GM20000 (cell line): ENCODE results near the gene CACNG7.
"Not testable (repeated sequence)": the region's sequence is repeated elsewhere in the genome, so short reads cannot be mapped to it uniquely, and the experiment has no call there.

ENCODE experiments used
- DNase-seq: peaks from one replicate; pipeline ENCODE4 v3.0.0; 2012; ENCODE audit warnings: low spot score
- CTCF ChIP-seq: IDR thresholded peaks from 2 replicates; pipeline ENCODE4 v1.5.1; 2012; ENCODE audit warnings: mild to moderate bottlenecking, control low read depth; ENCODE audit errors: extremely low read depth, missing control alignments

Gene CACNG7

GRCh38 chr19:53945998-53946397 is 36.9 kb downstream of the CACNG7 start:
- TF ChIP-seq CTCF = no peak
- DNase-seq = no peak

- DNase-seq = no peak
- no peak for TF ChIP-seq CTCF
Observed at GRCh38 chr19:53947624-53948023, 38.5 kb downstream of the CACNG7 start.

- DNase-seq = not testable (repeated sequence)
Observed at GRCh38 chr19:53948611-53949010, 39.5 kb downstream of the CACNG7 start.

GRCh38 chr19:53951436-53951835 is 42.4 kb downstream of the CACNG7 start:
- DNase-seq = no peak
- no peak for TF ChIP-seq CTCF

GRCh38 chr19:53951947-53952346 is 42.9 kb downstream of the CACNG7 start:
- DNase-seq = no peak
- TF ChIP-seq CTCF = no peak

- no peak for DNase-seq
- TF ChIP-seq CTCF = no peak
Observed at GRCh38 chr19:53953383-53953782, 44.3 kb downstream of the CACNG7 start.

GRCh38 chr19:53957448-53958167 is 48.5 kb downstream of the CACNG7 start:
- no peak for DNase-seq
- TF ChIP-seq CTCF = no peak

- no peak for DNase-seq
- no peak for TF ChIP-seq CTCF
Observed at GRCh38 chr19:53958168-53958571, 49.1 kb downstream of the CACNG7 start.
